AG04450 (cell line): ENCODE data around the gene PSMC6. TPM values are rescaled to one million over a fixed set of nuclear protein-coding genes. Genes with fewer than 3 reads are reported as not detected.

ENCODE experiments used
- CTCF ChIA-PET: fragments of 300-600, 350-600 bp; formaldehyde crosslinking; extraction: SDS; loops from one replicate; lab custom pipeline; 2022; ENCODE audit warnings: antibody characterized with exemption, inconsistent platforms; lab: Charles Lee
- POLR2A ChIA-PET: fragments of 350-600 bp; formaldehyde crosslinking; extraction: SDS; loops from one replicate; lab custom pipeline; 2021; ENCODE audit warnings: antibody characterized with exemption, inconsistent platforms; lab: Yijun Ruan, JAX
- DNase-seq: peaks from one replicate; pipeline ENCODE4 v3.0.0-alpha.2; 2011; ENCODE audit warnings: low read depth, low spot score
- H3K27ac ChIP-seq: one replicate; pipeline ENCODE4 v1.5.1; 2012; ENCODE audit warnings: low read depth, low read length, control low read depth
- H3K27me3 ChIP-seq: one replicate; pipeline ENCODE4 v1.6.0; 2012; ENCODE audit warnings: low read length; ENCODE audit not compliant: control insufficient read depth, insufficient read depth
- H3K4me3 ChIP-seq: 2 replicates; pipeline ENCODE4 v1.5.1; 2011; ENCODE audit warnings: mild to moderate bottlenecking, low read depth, low read length, control low read depth
- H3K9me3 ChIP-seq: 2 replicates; pipeline ENCODE4 v1.5.1; 2012; ENCODE audit warnings: low read length; ENCODE audit not compliant: control insufficient read depth, insufficient read depth
- CTCF ChIP-seq: IDR thresholded peaks from 2 replicates; pipeline ENCODE4 v1.5.1; 2011; ENCODE audit warnings: low read depth, low read length, control low read depth, inconsistent platforms
- polyA plus RNA-seq: library from polyadenylated mRNA; depleted of rRNA; stranded (reverse); fragments of >200 nt; gene quantifications from 2 replicates; pipeline ENCODE4 v1.2.3, GENCODE V29; 2011

Gene PSMC6
- polyA plus RNA-seq, 1 experiment = 140 TPM

GRCh38 chr14:52701223-52701622 lies 5.8 kb upstream of the PSMC6 start:
- CTCF ChIA-PET = no interaction called here
- POLR2A ChIA-PET = interaction anchor here (0.7 kb wide), 1 partner anchor 124 kb away, joined by 5 read pairs; no protein-coding TSS in a partner anchor

GRCh38 chr14:52703225-52703624 lies 3.8 kb upstream of the PSMC6 start:
- Histone ChIP-seq H3K27me3 (no peaks in the 10 kb centered on the region), H3K9me3 (no peaks in the 10 kb centered on the region; the same call in 1 of the 2 replicates), H3K4me3 (no peak overlapping the region), H3K27ac (no peak overlapping the region)
- no peak for TF ChIP-seq CTCF
- ChIA-PET POLR2A (interaction anchor here (0.6 kb wide), 1 partner anchor 1406 kb away, joined by 6 read pairs; no protein-coding TSS in a partner anchor), CTCF (interaction anchor here (0.7 kb wide), 1 partner anchor 138 kb away, joined by 5 read pairs; no protein-coding TSS in a partner anchor)
- DNase-seq = peak; percentile 81

More at GRCh38 chr14:52701223-52701622, 5.8 kb upstream of the PSMC6 start:
- no peak for TF ChIP-seq CTCF
- no peaks in the 10 kb centered on the region for H3K9me3 ChIP-seq
- no peaks in the 10 kb centered on the region for H3K27me3 ChIP-seq
- DNase-seq = no peak
- no peak overlapping the region for H3K4me3 ChIP-seq
- H3K27ac ChIP-seq = no peak overlapping the region

GRCh38 chr14:52703664-52704063 lies 3.3 kb upstream of the PSMC6 start:
- no peaks in the 10 kb centered on the region; the same call in 1 of the 2 replicates for H3K9me3 ChIP-seq
- DNase-seq = no peak
- H3K27me3 ChIP-seq = no peaks in the 10 kb centered on the region
- no peak for TF ChIP-seq CTCF
- POLR2A ChIA-PET = interaction anchor here (0.6 kb wide), 1 partner anchor 1406 kb away, joined by 6 read pairs; no protein-coding TSS in a partner anchor
- H3K27ac ChIP-seq = no peak overlapping the region
- no peak overlapping the region for H3K4me3 ChIP-seq
- CTCF ChIA-PET = no interaction called here

- CTCF ChIA-PET = no interaction called here
Measured at GRCh38 chr14:52706286-52706685, 714 bp upstream of the PSMC6 start.

More at GRCh38 chr14:52706286-52706685, 714 bp upstream of the PSMC6 start:
- no peaks in the 10 kb centered on the region; the same call in 1 of the 2 replicates for H3K9me3 ChIP-seq
- POLR2A ChIA-PET = interaction anchor here (1.2 kb wide), 1 partner anchor 11 kb away, joined by 9 read pairs; the partner anchor contains the start of gene ERO1A
- no peaks in the 10 kb centered on the region for H3K27me3 ChIP-seq
- no peak for DNase-seq
- H3K27ac ChIP-seq = no peak overlapping the region
- no peak for TF ChIP-seq CTCF
- peak overlapping the region; percentile 90; the same call in 1 of the 2 replicates for H3K4me3 ChIP-seq
